Measurements from ENCODE around the gene PTPN4. TPM values are rescaled to one million over a fixed set of nuclear protein-coding genes. Genes with fewer than 3 reads are reported as not detected.

The PTPN4 gene
- 21.1 and 31.9 TPM in 2 replicates for total RNA-seq

GRCh38 chr2:119759451-119760236 is at the start of gene PTPN4:
Gene PTPN4, plus strand, starts transcription at chr2:119759922. Its CDS starts 49,932 bp downstream, at chr2:119809854.

GRCh38 chr2:120012771-120013596 is 253.3 kb downstream of the PTPN4 start, which contains the start of gene EPB41L5:
Gene EPB41L5, plus strand, starts transcription at chr2:120013077. Its CDS starts 6,008 bp downstream, at chr2:120019085.

Other genes with a start within 250 kb of the PTPN4 start
- not detected in 2 replicates for gene SCTR, start 235.4 kb upstream of the PTPN4 start, total RNA-seq
- gene CFAP221, start 215.5 kb upstream of the PTPN4 start, total RNA-seq: 0.15 and 0.32 TPM in 2 replicates
- 13.6 and 13.7 TPM in 2 replicates for gene TMEM177, start 80.7 kb upstream of the PTPN4 start, total RNA-seq